ENCODE results near the gene CTSD.

Gene CTSD

GRCh38 chr11:1744891-1745700, 18.6 kb downstream of the CTSD start:
- DNase-seq (ENCODE audit: low spot score) = no peak

GRCh38 chr11:1744137-1744886, 19.4 kb downstream of the CTSD start:
- no peak for DNase-seq (ENCODE audit: low spot score)

- no peak for DNase-seq (ENCODE audit: low spot score)
Observed at GRCh38 chr11:1743585-1744136, 20.1 kb downstream of the CTSD start.

- no peak for DNase-seq (ENCODE audit: low spot score)
Observed at GRCh38 chr11:1742869-1743584, 20.7 kb downstream of the CTSD start.

GRCh38 chr11:1742371-1742770, 21.4 kb downstream of the CTSD start:
- DNase-seq (ENCODE audit: low spot score) = no peak

- DNase-seq (ENCODE audit: low spot score) = no peak
Observed at GRCh38 chr11:1741741-1742140, 22.0 kb downstream of the CTSD start.

GRCh38 chr11:1740786-1741530, 22.8 kb downstream of the CTSD start:
- no peak for DNase-seq (ENCODE audit: low spot score)

- DNase-seq (ENCODE audit: low spot score) = no peak
Observed at GRCh38 chr11:1739576-1739975, 24.2 kb downstream of the CTSD start.

GRCh38 chr11:1738380-1738779, 25.3 kb downstream of the CTSD start:
- no peak for DNase-seq (ENCODE audit: low spot score)

- no peak for DNase-seq (ENCODE audit: low spot score)
Observed at GRCh38 chr11:1737080-1737757, 26.5 kb downstream of the CTSD start.

GRCh38 chr11:1736447-1736992, 27.2 kb downstream of the CTSD start:
- DNase-seq (ENCODE audit: low spot score) = no peak

GRCh38 chr11:1735271-1735670, 28.5 kb downstream of the CTSD start:
- no peak for DNase-seq (ENCODE audit: low spot score)

- no peak for DNase-seq (ENCODE audit: low spot score)
Observed at GRCh38 chr11:1734641-1735081, 29.1 kb downstream of the CTSD start.

- no peak for DNase-seq (ENCODE audit: low spot score)
Observed at GRCh38 chr11:1733716-1734640, 29.7 kb downstream of the CTSD start.

- DNase-seq (ENCODE audit: low spot score) = no peak
Observed at GRCh38 chr11:1733009-1733715, 30.6 kb downstream of the CTSD start.

GRCh38 chr11:1732418-1733008, 31.2 kb downstream of the CTSD start:
- no peak for DNase-seq (ENCODE audit: low spot score)

- DNase-seq (ENCODE audit: low spot score) = no peak
Observed at GRCh38 chr11:1731451-1732059, 32.2 kb downstream of the CTSD start.

GRCh38 chr11:1730059-1730629, 33.6 kb downstream of the CTSD start:
- no peak for DNase-seq (ENCODE audit: low spot score)
